ENCODE data around the gene GDF7.

GDF7 gene

GRCh38 chr2:20666304-20667150, at the start of gene GDF7:
GDF7 (plus strand) TSS chr2:20667144; CDS start chr2:20667240, 96 bp downstream.
- DNase-seq (ENCODE audit: low spot score) = no peak
- H3K27ac ChIP-seq = peak within 1 kb of the TSS; percentile 75 to 92
- H3K4me3 ChIP-seq = peak within 1 kb of the TSS; percentile 83
- peak; percentile 51 for TF ChIP-seq CTCF (IDR thresholded peaks at IDR 0.05)

GRCh38 chr2:20617892-20618467, 49.0 kb upstream of the GDF7 start:
- Histone ChIP-seq H3K27ac (peak overlapping the region; percentile 92 to 99), H3K4me3 (peak overlapping the region; percentile 45)
- DNase-seq (ENCODE audit: low spot score) = peak; percentile 100
- peak; percentile 27 for TF ChIP-seq CTCF (IDR thresholded peaks at IDR 0.05)

GRCh38 chr2:20618468-20618885, 48.5 kb upstream of the GDF7 start:
- TF ChIP-seq CTCF (IDR thresholded peaks at IDR 0.05) = no peak
- peak; percentile 92 for DNase-seq (ENCODE audit: low spot score)
- Histone ChIP-seq H3K4me3 (peak overlapping the region; percentile 41), H3K27ac (peak overlapping the region; percentile 92 to 99)

- peak; percentile 80 for DNase-seq (ENCODE audit: low spot score)
- TF ChIP-seq CTCF (IDR thresholded peaks at IDR 0.05) = no peak
- Histone ChIP-seq H3K27ac (peak overlapping the region; percentile 92 to 99), H3K4me3 (peak overlapping the region; percentile 41)
Observed at GRCh38 chr2:20618886-20619521, 47.9 kb upstream of the GDF7 start.

- Histone ChIP-seq H3K27ac (peak overlapping the region; percentile 92 to 99), H3K4me3 (peak overlapping the region; percentile 41)
- DNase-seq (ENCODE audit: low spot score) = peak; percentile 83
- no peak for TF ChIP-seq CTCF (IDR thresholded peaks at IDR 0.05)
Observed at GRCh38 chr2:20619624-20620024, 47.3 kb upstream of the GDF7 start.

GRCh38 chr2:20620271-20620681, 46.7 kb upstream of the GDF7 start:
- peak overlapping the region; percentile 92 to 99 for H3K27ac ChIP-seq
- peak; percentile 68 for DNase-seq (ENCODE audit: low spot score)
- no peak overlapping the region for H3K4me3 ChIP-seq
- no peak for TF ChIP-seq CTCF (IDR thresholded peaks at IDR 0.05)

Measured in coronary artery (tissue), 2 donors.